HepG2 (cell line): ENCODE measurements around the gene PLK3. TPM values are rescaled to one million over a fixed set of nuclear protein-coding genes. Genes with fewer than 3 reads are reported as not detected.
A peak's percentile ranks its signal among the peaks of the same experiment; 100 is the strongest.

Source experiments
- HNF1A ChIP-seq, 2 experiments: sonication (generic) in 1 of 2; formaldehyde crosslinking in 1 of 2; IDR thresholded peaks; 2 replicates each; pipeline versions ENCODE4 v1.4.0 to v1.6.1; 2016 to 2020; ENCODE audit warnings: borderline replicate concordance in 1 of 2, low read depth in 1 of 2, mild to moderate bottlenecking in 1 of 2, missing genetic modification reagents in 1 of 2
- MAX ChIP-seq: IDR thresholded peaks from 2 replicates; pipeline ENCODE4 v1.6.1; 2012; ENCODE audit warnings: inconsistent platforms
- PAX8 ChIP-seq: sonication (generic); formaldehyde crosslinking; IDR thresholded peaks from 2 replicates; pipeline ENCODE4 v1.8.0; 2022; ENCODE audit warnings: mild to moderate bottlenecking, missing genetic modification reagents, borderline replicate concordance
- PLRG1 ChIP-seq: fragments of 450-650 bp; conservative IDR thresholded peaks from 2 replicates; pipeline ENCODE4 v1.6.1; 2016
- POLR2AphosphoS2 ChIP-seq: IDR thresholded peaks from 2 replicates; pipeline ENCODE4 v1.6.1; 2011; ENCODE audit warnings: low read depth, low read length, improper control_type of control experiment
- PRDM10 ChIP-seq: sonication (generic); formaldehyde crosslinking; IDR thresholded peaks from 2 replicates; pipeline ENCODE4 v1.4.0; 2020; ENCODE audit warnings: low read depth, missing genetic modification reagents
- TEAD3 ChIP-seq: optimal IDR thresholded peaks from 2 replicates; pipeline ENCODE3; 2016; ENCODE audit warnings: borderline replicate concordance
- ZFP41 ChIP-seq: sonication (generic); formaldehyde crosslinking; IDR thresholded peaks from 2 replicates; pipeline ENCODE4 v1.4.0; 2020; ENCODE audit warnings: mild to moderate bottlenecking, missing genetic modification reagents, borderline replicate concordance
- ZMYM2 ChIP-seq: sonication (generic); formaldehyde crosslinking; IDR thresholded peaks from 2 replicates; pipeline ENCODE4 v1.8.0; 2022; ENCODE audit warnings: mild to moderate bottlenecking, missing genetic modification reagents
- ZNF292 ChIP-seq: sonication (generic); formaldehyde crosslinking; IDR thresholded peaks from 2 replicates; pipeline ENCODE4 v1.8.1; 2022; ENCODE audit warnings: mild to moderate bottlenecking, low read depth, missing genetic modification reagents, borderline replicate concordance
- ZNF329 ChIP-seq: sonication (generic); formaldehyde crosslinking; IDR thresholded peaks from 2 replicates; pipeline ENCODE4 v1.9.0; 2021; ENCODE audit warnings: low read depth, mild to moderate bottlenecking, missing genetic modification reagents
- ZNF44 ChIP-seq: sonication (generic); formaldehyde crosslinking; IDR thresholded peaks from 2 replicates; pipeline ENCODE4 v1.5.1; 2020; ENCODE audit warnings: mild to moderate bottlenecking, missing genetic modification reagents
- ZNF687 ChIP-seq: sonication (generic); formaldehyde crosslinking; IDR thresholded peaks from 2 replicates; pipeline ENCODE4 v1.5.1; 2020; ENCODE audit warnings: mild to moderate bottlenecking, missing genetic modification reagents, moderate library complexity
- polyA plus RNA-seq, 8 experiments: library from polyadenylated mRNA; depleted of rRNA in 3 of 8; stranded (reverse) in 7 of 8; unstranded in 1 of 8; fragments of >200 nt; fragmentation: Illumina TruSeq in 4 of 8; extraction: Trizol in 4 of 8; gene quantifications; 2 replicates each; pipeline versions ENCODE4 v1.2.1 to v1.2.3, GENCODE V29; 2011 to 2016; ENCODE audit warnings: low read depth in 4 of 8, missing spikeins in 1 of 8, mixed read lengths in 1 of 8; ENCODE audit not compliant: insufficient read depth in 1 of 8
- total RNA-seq, 5 experiments: library from RNA; depleted of rRNA; stranded (reverse); fragments of >200 nt; fragmentation: Illumina TruSeq; extraction: Trizol; gene quantifications; 2 replicates each; pipeline ENCODE4 v1.2.3, GENCODE V29; 2016; ENCODE audit warnings: low read depth in 1 of 5

The PLK3 gene
- total and polyA plus RNA-seq, 2 of the 13 experiments (the other 11 are each of a cell fraction or from before 2014, with no cell fraction given), result 9.8 to 16.9 TPM

GRCh38 chr1:44827197-44828002 lies 27.2 kb downstream of the PLK3 start (continued):
- TF ChIP-seq ZNF292 (CRISPR knock-in tag) (peak; percentile 34; the same call in 1 of the 2 replicates), ZFP41 (no peak), MAX (peak; percentile 30; the same call in 1 of the 2 replicates), ZNF44 (CRISPR knock-in tag) (0 out of 2 replicates have a peak, but pooled peaks have one; percentile 61), ZNF687 (CRISPR knock-in tag) (no peak; the same call in 1 of the 2 replicates), ZNF329 (CRISPR knock-in tag) (no peak), PRDM10 (CRISPR knock-in tag) (no peak), HNF1A (IDR thresholded peaks at IDR 0.05; ENCODE audit: low read depth) (no peak), HNF1A (CRISPR knock-in tag; IDR thresholded peaks at IDR 0.05; ENCODE audit: borderline replicate concordance) (peak; percentile 22; the same call in 1 of the 2 replicates), TEAD3 (no peak), ZMYM2 (CRISPR knock-in tag) (no peak), PLRG1 (no peak), PAX8 (CRISPR knock-in tag) (no peak), POLR2AphosphoS2 (no peak)
